CD14-positive monocyte (primary cell): ENCODE results near the gene MBNL3. TPM values are rescaled to one million over a fixed set of nuclear protein-coding genes. Genes with fewer than 3 reads are reported as not detected.

Experiments used
- DNase-seq, 3 donors: peaks; one replicate each; pipeline ENCODE4 v3.0.0-alpha.2; 2011 to 2022
- H2AFZ ChIP-seq: 2 replicates; pipeline ENCODE4 v1.6.0; 2012; ENCODE audit warnings: mild to moderate bottlenecking, low read depth, low read length, inconsistent platforms; ENCODE audit not compliant: insufficient read depth, poor library complexity, severe bottlenecking
- H3K27ac ChIP-seq, 2 donors: 1 replicate in 1 of 2; 2 replicates in 1 of 2; pipeline ENCODE4 v1.5.1; 2012 to 2013; ENCODE audit warnings: low read length in 2 of 2, control low read depth in 1 of 2, inconsistent platforms in 1 of 2, low read depth in 1 of 2, mild to moderate bottlenecking in 1 of 2
- H3K27me3 ChIP-seq, 2 donors: one replicate each; pipeline versions ENCODE4 v1.6.0 to v1.6.1; 2011 to 2013; ENCODE audit warnings: low read length in 2 of 2; ENCODE audit not compliant: control insufficient read depth in 2 of 2, insufficient read depth in 2 of 2
- H3K36me3 ChIP-seq, 2 donors: replicated peaks in 1 of 2; 1 replicate in 1 of 2; 2 replicates in 1 of 2; pipeline versions ENCODE4 v1.5.1 to v1.6.1; 2012 to 2013; ENCODE audit warnings: low read length in 2 of 2, control low read depth in 1 of 2, inconsistent platforms in 1 of 2, mild to moderate bottlenecking in 1 of 2; ENCODE audit not compliant: insufficient read depth in 2 of 2, control insufficient read depth in 1 of 2
- H3K4me1 ChIP-seq, 2 donors: 1 replicate in 1 of 2; 2 replicates in 1 of 2; pipeline versions ENCODE4 v1.5.1 to v1.6.1; 2012 to 2013; ENCODE audit warnings: low read length in 2 of 2, control low read depth in 1 of 2, inconsistent platforms in 1 of 2, mild to moderate bottlenecking in 1 of 2, moderate library complexity in 1 of 2; ENCODE audit not compliant: insufficient read depth in 2 of 2, control insufficient read depth in 1 of 2
- H3K4me2 ChIP-seq: replicated peaks from 2 replicates; pipeline ENCODE3; 2012; ENCODE audit warnings: low read length, moderate library complexity, mild to moderate bottlenecking; ENCODE audit not compliant: poor library complexity, severe bottlenecking; ENCODE audit errors: extremely low read depth
- H3K4me3 ChIP-seq, 3 experiments: fragments of 200-600 bp in 1 of 3; sonication (generic) in 1 of 3; replicated peaks in 1 of 3; 1 replicate in 2 of 3; 2 replicates in 1 of 3; pipeline ENCODE4 v1.5.1; 2011 to 2013; ENCODE audit warnings: low read length in 3 of 3, mild to moderate bottlenecking in 3 of 3, control low read depth in 2 of 3, low read depth in 2 of 3, inconsistent platforms in 1 of 3, moderate library complexity in 1 of 3
- H3K79me2 ChIP-seq: 2 replicates; pipeline ENCODE4 v1.6.0; 2012; ENCODE audit warnings: mild to moderate bottlenecking, control low read depth, inconsistent platforms, low read length, moderate library complexity; ENCODE audit not compliant: insufficient read depth
- H3K9ac ChIP-seq: 2 replicates; pipeline ENCODE4 v1.6.0; 2017; ENCODE audit warnings: low read length, mild to moderate bottlenecking; ENCODE audit not compliant: insufficient read depth, poor library complexity, severe bottlenecking
- H3K9me3 ChIP-seq, 2 donors: replicated peaks in 1 of 2; 1 replicate in 1 of 2; 2 replicates in 1 of 2; pipeline versions ENCODE4 v1.5.1 to v1.6.1; 2012 to 2013; ENCODE audit warnings: low read length in 2 of 2, control low read depth in 1 of 2; ENCODE audit not compliant: control insufficient read depth in 1 of 2, insufficient read depth in 1 of 2
- H4K20me1 ChIP-seq: 2 replicates; pipeline ENCODE4 v1.6.0; 2012; ENCODE audit warnings: mild to moderate bottlenecking, low read length, control low read depth, moderate library complexity; ENCODE audit not compliant: insufficient read depth
- H3K27ac Mint-ChIP-seq, 7 donors: one replicate each; pipeline ENCODE4 v1.8.0; 2020; ENCODE audit warnings: mild to moderate bottlenecking in 7 of 7, mixed read lengths in 7 of 7, moderate library complexity in 6 of 7, inconsistent platforms in 2 of 7
- H3K27me3 Mint-ChIP-seq, 3 donors: one replicate each; pipeline ENCODE4 v1.8.0; 2021 to 2022; ENCODE audit warnings: low read depth in 3 of 3, mild to moderate bottlenecking in 3 of 3, mixed read lengths in 3 of 3, moderate library complexity in 3 of 3, inconsistent platforms in 1 of 3
- H3K36me3 Mint-ChIP-seq, 2 donors: one replicate each; pipeline ENCODE4 v1.8.0; 2020; ENCODE audit warnings: mixed read lengths in 2 of 2, inconsistent platforms in 1 of 2, mild to moderate bottlenecking in 1 of 2
- H3K4me1 Mint-ChIP-seq: one replicate; pipeline ENCODE4 v1.8.0; 2020; ENCODE audit warnings: mild to moderate bottlenecking, mixed read lengths
- H3K4me3 Mint-ChIP-seq, 2 donors: one replicate each; pipeline ENCODE4 v1.8.0; 2020; ENCODE audit warnings: mild to moderate bottlenecking in 2 of 2, mixed read lengths in 2 of 2, moderate library complexity in 1 of 2
- H3K9me3 Mint-ChIP-seq, 7 donors: one replicate each; pipeline ENCODE4 v1.8.0; 2020 to 2022; ENCODE audit warnings: mixed read lengths in 7 of 7, mild to moderate bottlenecking in 6 of 7, moderate library complexity in 6 of 7, inconsistent platforms in 2 of 7
- WGBS: methylation state at CpG from one replicate; pipeline ENCODE4 v1.1.5; 2013; ENCODE audit warnings: missing lambda C conversion rate; ENCODE audit not compliant: insufficient coverage; 5-methylcytosine and 5-hydroxymethylcytosine counted together
- intact Hi-C, 2 donors: fragments of 100-400 bp; cut with micrococcal nuclease; formaldehyde crosslinking; loops; one replicate each; pipeline versions ENCODE4 v1.15.0 to v1.15.1; 2023
- polyA plus RNA-seq, 3 donors: library from polyadenylated mRNA; depleted of rRNA in 1 of 3; unstranded in 2 of 3; stranded (reverse) in 1 of 3; fragments of 300-500 nt in 2 of 3; fragments of >200 nt in 1 of 3; fragmentation: Illumina TruSeq in 2 of 3; gene quantifications; 1 replicate in 2 of 3; 2 replicates in 1 of 3; pipeline ENCODE4 v1.2.3, GENCODE V29; 2012 to 2021
- TF ChIP-seq, protein P1 (sequence below): fragments of 200-600 bp; IDR thresholded peaks from one replicate; pipeline ENCODE4 v1.8.0; 2022; ENCODE audit warnings: antibody characterized with exemption, mild to moderate bottlenecking

Gene MBNL3
- polyA plus RNA-seq, 3 donors = 7.4 to 32.8 (median 22.4) TPM

DNA sequence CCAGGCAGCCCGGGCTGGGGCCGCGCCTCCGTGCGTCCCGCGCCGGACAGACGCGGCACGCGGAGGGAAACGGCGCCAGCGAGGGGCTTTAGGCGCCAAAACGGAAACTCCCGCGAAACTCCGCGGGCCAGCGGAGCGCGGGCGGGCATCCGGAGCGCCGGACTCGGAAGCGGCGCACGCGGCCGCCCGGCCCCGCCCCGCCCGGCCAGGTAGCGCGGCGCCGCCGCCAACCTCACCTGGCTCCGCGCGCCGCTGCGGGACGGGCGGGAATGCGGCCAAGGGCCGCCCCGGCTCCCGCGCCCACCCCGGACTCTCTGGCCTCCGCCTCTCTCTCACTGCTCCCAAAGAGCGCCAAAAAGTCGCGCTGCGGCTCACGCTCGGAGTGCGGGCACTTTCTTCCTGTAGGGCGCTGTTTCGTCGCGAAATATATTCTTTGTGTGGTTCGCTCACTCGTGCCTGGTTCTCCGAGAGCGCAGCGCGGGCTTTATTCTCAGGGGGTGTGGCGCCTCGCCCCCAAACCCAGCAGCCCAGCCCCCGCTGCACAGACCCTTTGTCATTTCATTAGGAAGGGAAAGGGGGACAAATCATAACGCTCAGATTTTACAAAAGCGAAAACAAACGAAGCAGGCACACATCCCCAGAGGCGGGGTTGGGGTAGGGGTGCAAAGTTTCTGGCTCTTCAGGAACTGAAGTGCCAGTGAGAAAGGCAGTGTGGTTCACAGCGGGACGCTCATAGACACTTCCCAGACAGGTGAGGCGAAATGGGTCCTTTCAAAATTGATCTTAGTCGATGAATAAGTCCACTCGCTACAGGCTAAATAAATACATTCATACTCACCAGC, 961 bp upstream of the MBNL3 start:
- Mint-ChIP-seq H3K27me3 (peaks cover 0 to 6% (median under 1%) of the 10 kb centered on the region in 3 donors), H3K4me1 (peaks cover 40% of the 10 kb centered on the region), H3K4me3 (peak overlapping the region; percentile 88 to 89), H3K27ac (peak overlapping the region; percentile 77 to 92 (median 87)), H3K9me3 (peaks cover 0 to 13% (median 7%) of the 10 kb centered on the region in 7 donors), H3K36me3 (no peaks in the 10 kb centered on the region)
- peaks cover 29% of the 10 kb centered on the region for H3K79me2 ChIP-seq
- H4K20me1 ChIP-seq = no peaks in the 10 kb centered on the region
- H3K36me3 ChIP-seq = no peaks in the 10 kb centered on the region
- under 1% methylated on average over 51 of the region's 86 CpGs for WGBS
- H3K27me3 ChIP-seq = no peaks in the 10 kb centered on the region
- DNase-seq = peak; percentile 13 to 25 (median 18)
- peak overlapping the region; percentile 88 to 94 for H3K27ac ChIP-seq
- TF ChIP-seq, protein P1, sequence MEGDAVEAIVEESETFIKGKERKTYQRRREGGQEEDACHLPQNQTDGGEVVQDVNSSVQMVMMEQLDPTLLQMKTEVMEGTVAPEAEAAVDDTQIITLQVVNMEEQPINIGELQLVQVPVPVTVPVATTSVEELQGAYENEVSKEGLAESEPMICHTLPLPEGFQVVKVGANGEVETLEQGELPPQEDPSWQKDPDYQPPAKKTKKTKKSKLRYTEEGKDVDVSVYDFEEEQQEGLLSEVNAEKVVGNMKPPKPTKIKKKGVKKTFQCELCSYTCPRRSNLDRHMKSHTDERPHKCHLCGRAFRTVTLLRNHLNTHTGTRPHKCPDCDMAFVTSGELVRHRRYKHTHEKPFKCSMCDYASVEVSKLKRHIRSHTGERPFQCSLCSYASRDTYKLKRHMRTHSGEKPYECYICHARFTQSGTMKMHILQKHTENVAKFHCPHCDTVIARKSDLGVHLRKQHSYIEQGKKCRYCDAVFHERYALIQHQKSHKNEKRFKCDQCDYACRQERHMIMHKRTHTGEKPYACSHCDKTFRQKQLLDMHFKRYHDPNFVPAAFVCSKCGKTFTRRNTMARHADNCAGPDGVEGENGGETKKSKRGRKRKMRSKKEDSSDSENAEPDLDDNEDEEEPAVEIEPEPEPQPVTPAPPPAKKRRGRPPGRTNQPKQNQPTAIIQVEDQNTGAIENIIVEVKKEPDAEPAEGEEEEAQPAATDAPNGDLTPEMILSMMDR = no peak
- peak overlapping the region; percentile 76 for H3K9ac ChIP-seq
- H3K4me1 ChIP-seq = peaks cover 34 to 39% of the 10 kb centered on the region in 2 donors
- H3K9me3 ChIP-seq = peaks cover 0 to 6% of the 10 kb centered on the region in 2 donors
- H3K4me2 ChIP-seq = peak overlapping the region; percentile 75
- intact Hi-C loops = loop anchor here (10.0 kb wide), 1 partner anchor 275 kb away; the partner anchor contains the start of gene RAP2C (in 2 of the 2)
- peak overlapping the region; percentile 77 for H2AFZ ChIP-seq
- H3K4me3 ChIP-seq = peak overlapping the region; percentile 53 to 81 (median 68)

DNA sequence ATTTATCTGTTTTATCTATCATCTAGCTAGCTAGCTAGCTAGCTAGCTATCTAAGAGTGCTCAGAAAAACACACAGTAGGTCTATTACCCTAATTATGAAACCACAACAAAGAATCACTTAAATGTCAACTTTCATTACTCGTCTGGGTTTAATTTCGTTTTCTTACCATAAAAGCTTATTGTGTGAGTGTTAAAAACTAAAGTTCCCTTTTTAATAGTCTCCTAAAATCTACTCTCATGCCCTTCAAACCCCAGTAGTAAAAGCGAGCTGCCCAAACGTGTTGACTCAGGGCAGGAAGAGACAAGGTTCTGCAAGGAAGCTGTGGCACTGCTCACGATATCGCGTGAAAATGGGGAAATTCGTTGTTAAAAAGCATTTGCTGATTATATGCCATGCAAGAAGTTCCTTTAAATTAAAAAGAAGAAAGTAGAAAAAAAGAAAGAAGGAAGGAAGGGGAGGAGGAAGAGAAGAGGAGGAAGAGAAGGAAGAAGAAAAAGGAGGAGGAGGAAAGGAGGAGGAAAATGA, 595 bp downstream of the MBNL3 start:
- 0% methylated on average over 4 of the region's 8 CpGs for WGBS
- Histone ChIP-seq H3K27me3 (no peaks in the 10 kb centered on the region), H3K27ac (peak overlapping the region; percentile 88 to 94)

More for the DNA sequence above, 595 bp downstream of the MBNL3 start:
- intact Hi-C loops = loop anchor here (10.0 kb wide), 1 partner anchor 273 kb away; the partner anchor contains the start of gene RAP2C (in 2 of the 2)
- no peaks in the 10 kb centered on the region for H4K20me1 ChIP-seq
- H3K36me3 Mint-ChIP-seq = no peaks in the 10 kb centered on the region
- peaks cover 44 to 46% of the 10 kb centered on the region in 2 donors for H3K4me1 ChIP-seq
- H3K36me3 ChIP-seq = no peaks in the 10 kb centered on the region
- H3K27ac Mint-ChIP-seq = peak overlapping the region; percentile 89 to 95 (median 93)
- H2AFZ ChIP-seq = peak overlapping the region; percentile 77
- peak overlapping the region; percentile 75 for H3K4me2 ChIP-seq
- H3K27me3 Mint-ChIP-seq = peaks cover 0 to 7% (median 0%) of the 10 kb centered on the region in 3 donors
- H3K9me3 ChIP-seq = peaks cover 0 to 6% of the 10 kb centered on the region in 2 donors
- peak; percentile 69 to 80 (median 70) for DNase-seq
- H3K9ac ChIP-seq = peak overlapping the region; percentile 76
- H3K79me2 ChIP-seq = peaks cover 44% of the 10 kb centered on the region
- peak overlapping the region; percentile 53 to 81 (median 68) for H3K4me3 ChIP-seq
- TF ChIP-seq, protein P1 = no peak
- peaks cover 52% of the 10 kb centered on the region for H3K4me1 Mint-ChIP-seq
- H3K9me3 Mint-ChIP-seq = peaks cover 0 to 13% (median 7%) of the 10 kb centered on the region in 7 donors
- H3K4me3 Mint-ChIP-seq = peak overlapping the region; percentile 88 to 90
